Stomach (tissue), 9 donors: Measurements from ENCODE around the gene VAPB. TPM values are rescaled to one million over a fixed set of nuclear protein-coding genes. Genes with fewer than 3 reads are reported as not detected.

Source experiments
- DNase-seq, 2 donors: peaks; one replicate each; pipeline versions ENCODE4 v3.0.0 to v3.0.0-alpha.2; 2013 to 2019
- H3K27ac ChIP-seq, 5 donors: fragments of 200-600 bp in 4 of 5; sonication (generic) in 4 of 5; one replicate each; pipeline ENCODE4 v1.5.1; 2013 to 2019; ENCODE audit warnings: mild to moderate bottlenecking in 1 of 5, moderate library complexity in 1 of 5
- H3K27me3 ChIP-seq, 3 donors: fragments of 200-600 bp; sonication (generic); one replicate each; pipeline ENCODE4 v1.5.1; 2017 to 2019; ENCODE audit warnings: mixed run types in 1 of 3
- H3K36me3 ChIP-seq, 4 donors: fragments of 200-600 bp; sonication (generic); 1 replicate in 3 of 4; 2 replicates in 1 of 4; pipeline ENCODE4 v1.5.1; 2016 to 2019
- H3K4me1 ChIP-seq, 4 donors: fragments of 200-600 bp; sonication (generic); one replicate each; pipeline ENCODE4 v1.5.1; 2016 to 2019
- H3K4me3 ChIP-seq, 4 donors: fragments of 200-600 bp; sonication (generic) in 3 of 4; one replicate each; pipeline ENCODE4 v1.5.1; 2016 to 2019; ENCODE audit warnings: mild to moderate bottlenecking in 1 of 4
- H3K9me3 ChIP-seq, 4 donors: fragments of 200-600 bp; sonication (generic); one replicate each; pipeline ENCODE4 v1.5.1; 2016 to 2019
- CTCF ChIP-seq, 7 experiments: fragments of 450-650 bp in 4 of 7; fragments of 200-600 bp in 3 of 7; sonication (generic) in 3 of 7; IDR thresholded peaks; one replicate each; pipeline ENCODE4 v1.5.1; 2016 to 2019; ENCODE audit warnings: antibody characterized with exemption in 7 of 7, control low read depth in 2 of 7, mild to moderate bottlenecking in 1 of 7
- EP300 ChIP-seq: sonication (generic); formaldehyde crosslinking; IDR thresholded peaks from one replicate; pipeline ENCODE4 v1.6.1; 2017; ENCODE audit warnings: antibody characterized with exemption
- POLR2A ChIP-seq, 4 donors: fragments of 450-650 bp; IDR thresholded peaks; one replicate each; pipeline ENCODE4 v1.6.1; 2016; ENCODE audit warnings: antibody characterized with exemption in 4 of 4, control low read depth in 2 of 4, mild to moderate bottlenecking in 1 of 4, moderate library complexity in 1 of 4
- POLR2AphosphoS5 ChIP-seq, 3 donors: sonication (generic); formaldehyde crosslinking; IDR thresholded peaks; one replicate each; pipeline ENCODE4 v1.6.1; 2016; ENCODE audit warnings: antibody characterized with exemption in 3 of 3
- WGBS, 5 donors: extraction: QIAGEN DNeasy Blood & Tissue Kit in 3 of 5; methylation state at CpG; one replicate each; pipeline versions ENCODE4 v1.1.5 to v1.1.7; 2013 to 2018; 5-methylcytosine and 5-hydroxymethylcytosine counted together
- intact Hi-C: fragments of 100-400 bp; cut with DNase I; formaldehyde crosslinking; loops from one replicate; pipeline ENCODE4 v1.15.1; 2023; ENCODE audit warnings: low total_unique reads
- polyA plus RNA-seq, 3 donors: library from polyadenylated mRNA; stranded (reverse); fragments of 200-250 nt; gene quantifications; one replicate each; pipeline ENCODE4 v1.2.3, GENCODE V29; 2013
- total RNA-seq, 5 donors: library from RNA; depleted of rRNA; stranded (reverse); fragments of >200 nt; gene quantifications; one replicate each; pipeline versions ENCODE4 v1.1.0 to v1.2.3, GENCODE V29; 2014 to 2016
- donor health status: healthy with polysubstance abuse.
- donor health status: Bipolar disorder and iron deficiency.
- donor health status: healthy.

VAPB gene
- total and polyA plus RNA-seq, 8 donors = 7.6 to 40.6 (median 18.2) TPM

GRCh38 chr20:58492074-58492718 lies 103.2 kb downstream of the VAPB start:
- no peak overlapping the region for H3K4me3 ChIP-seq
- 81 to 88% (median 84%) methylated on average over 7 of the region's 7 CpGs for WGBS, 5 donors
- H3K36me3 ChIP-seq = no peaks in the 10 kb centered on the region
- peaks cover 0 to 12% (median 0%) of the 10 kb centered on the region in 4 donors for H3K9me3 ChIP-seq
- H3K27ac ChIP-seq = no peak overlapping the region
- DNase-seq = no peak
- no peak for TF ChIP-seq POLR2AphosphoS5 (IDR thresholded peaks at IDR 0.05)
- no peak for TF ChIP-seq POLR2A (IDR thresholded peaks at IDR 0.05)
- no peak for TF ChIP-seq CTCF (IDR thresholded peaks at IDR 0.05)
- no peak for TF ChIP-seq EP300
- H3K4me1 ChIP-seq = no peaks in the 10 kb centered on the region
- no peaks in the 10 kb centered on the region for H3K27me3 ChIP-seq
- intact Hi-C loops = no loop called here

- DNase-seq = no peak
- Histone ChIP-seq H3K9me3 (peaks cover 0 to 8% (median 0%) of the 10 kb centered on the region in 4 donors), H3K4me3 (no peak overlapping the region), H3K4me1 (no peaks in the 10 kb centered on the region), H3K27ac (no peak overlapping the region), H3K36me3 (no peaks in the 10 kb centered on the region), H3K27me3 (no peaks in the 10 kb centered on the region)
- no peak for TF ChIP-seq CTCF (IDR thresholded peaks at IDR 0.05)
- no peak for TF ChIP-seq POLR2AphosphoS5 (IDR thresholded peaks at IDR 0.05)
- no peak for TF ChIP-seq POLR2A (IDR thresholded peaks at IDR 0.05)
- TF ChIP-seq EP300 = no peak
- intact Hi-C loops = no loop called here
- 73 to 81% (median 79%) methylated on average over 4 of the region's 4 CpGs for WGBS, 5 donors
Measured at GRCh38 chr20:58492795-58493524, 103.9 kb downstream of the VAPB start.

GRCh38 chr20:58494923-58495622 lies 106.0 kb downstream of the VAPB start:
- Histone ChIP-seq H3K36me3 (no peaks in the 10 kb centered on the region), H3K4me3 (no peak overlapping the region), H3K27ac (no peak overlapping the region), H3K4me1 (no peaks in the 10 kb centered on the region), H3K27me3 (no peaks in the 10 kb centered on the region), H3K9me3 (no peaks in the 10 kb centered on the region)
- intact Hi-C loops = no loop called here
- DNase-seq = no peak
- WGBS, 5 donors = 84 to 92% (median 87%) methylated on average over 12 to 13 of the region's 13 CpGs
- TF ChIP-seq POLR2A (IDR thresholded peaks at IDR 0.05) (no peak), CTCF (IDR thresholded peaks at IDR 0.05) (no peak), POLR2AphosphoS5 (IDR thresholded peaks at IDR 0.05) (no peak)

- 89 to 95% (median 94%) methylated on average over 9 to 15 of the region's 15 CpGs for WGBS, 5 donors
- intact Hi-C loops = no loop called here
- TF ChIP-seq CTCF (IDR thresholded peaks at IDR 0.05) = no peak
- no peak for TF ChIP-seq POLR2A (IDR thresholded peaks at IDR 0.05)
- no peak for TF ChIP-seq POLR2AphosphoS5 (IDR thresholded peaks at IDR 0.05)
- no peak for TF ChIP-seq EP300
Measured at GRCh38 chr20:58495623-58496428, 106.8 kb downstream of the VAPB start.

More at GRCh38 chr20:58495623-58496428, 106.8 kb downstream of the VAPB start:
- Histone ChIP-seq H3K27me3 (no peaks in the 10 kb centered on the region), H3K36me3 (no peaks in the 10 kb centered on the region), H3K4me3 (no peak overlapping the region), H3K9me3 (no peaks in the 10 kb centered on the region), H3K27ac (no peak overlapping the region), H3K4me1 (no peaks in the 10 kb centered on the region)
- no peak for DNase-seq
